ENCODE measurements around the gene FCGR3A.
"Not testable (repeated sequence)": the region's sequence is repeated elsewhere in the genome, so short reads cannot be mapped to it uniquely, and the experiment has no call there.

The FCGR3A gene

GRCh38 chr1:161549652-161550051 lies at the start of gene FCGR3A:
FCGR3A (minus strand) TSS chr1:161549818; CDS start chr1:161549736, 82 bp downstream.
- no peak for DNase-seq (ENCODE audit: low read depth in 2 of 2)

GRCh38 chr1:161597077-161597476 lies 47.5 kb upstream of the FCGR3A start:
- not testable (repeated sequence) for DNase-seq (ENCODE audit: low read depth in 2 of 2)

- DNase-seq (ENCODE audit: low read depth in 2 of 2) = not testable (repeated sequence)
These were observed 46.0 kb upstream of the FCGR3A start for GRCh38 chr1:161595583-161595982.

- DNase-seq (ENCODE audit: low read depth in 2 of 2) = not testable (repeated sequence)
These were observed 45.6 kb upstream of the FCGR3A start for GRCh38 chr1:161595173-161595572.

- not testable (repeated sequence) for DNase-seq (ENCODE audit: low read depth in 2 of 2)
These were observed 44.8 kb upstream of the FCGR3A start for GRCh38 chr1:161594269-161594984.

GRCh38 chr1:161593092-161593755 lies 43.6 kb upstream of the FCGR3A start:
- DNase-seq (ENCODE audit: low read depth in 2 of 2) = not testable (repeated sequence)

- not testable (repeated sequence) for DNase-seq (ENCODE audit: low read depth in 2 of 2)
These were observed 43.0 kb upstream of the FCGR3A start for GRCh38 chr1:161592586-161592985.

GRCh38 chr1:161589920-161590319 lies 40.3 kb upstream of the FCGR3A start:
- not testable (repeated sequence) for DNase-seq (ENCODE audit: low read depth in 2 of 2)

GRCh38 chr1:161589365-161589764 lies 39.7 kb upstream of the FCGR3A start:
- DNase-seq (ENCODE audit: low read depth in 2 of 2) = not testable (repeated sequence)

GRCh38 chr1:161588596-161588995 lies 39.0 kb upstream of the FCGR3A start:
- DNase-seq (ENCODE audit: low read depth in 2 of 2) = not testable (repeated sequence)

GRCh38 chr1:161582882-161583281 lies 33.3 kb upstream of the FCGR3A start:
- DNase-seq (ENCODE audit: low read depth in 2 of 2) = not testable (repeated sequence)

GRCh38 chr1:161580879-161581537 lies 31.4 kb upstream of the FCGR3A start:
- not testable (repeated sequence) for DNase-seq (ENCODE audit: low read depth in 2 of 2)

- not testable (repeated sequence) for DNase-seq (ENCODE audit: low read depth in 2 of 2)
These were observed 30.4 kb upstream of the FCGR3A start for GRCh38 chr1:161579856-161580507.

- DNase-seq (ENCODE audit: low read depth in 2 of 2) = not testable (repeated sequence)
These were observed 27.1 kb upstream of the FCGR3A start for GRCh38 chr1:161576676-161577075.

GRCh38 chr1:161571703-161572102 lies 22.1 kb upstream of the FCGR3A start:
- not testable (repeated sequence) for DNase-seq (ENCODE audit: low read depth in 2 of 2)

- DNase-seq (ENCODE audit: low read depth in 2 of 2) = not testable (repeated sequence)
These were observed 17.0 kb upstream of the FCGR3A start for GRCh38 chr1:161566602-161566960.

- DNase-seq (ENCODE audit: low read depth in 2 of 2) = not testable (repeated sequence)
These were observed 13.9 kb upstream of the FCGR3A start for GRCh38 chr1:161563522-161563921.

GRCh38 chr1:161562441-161562840 lies 12.8 kb upstream of the FCGR3A start:
- DNase-seq (ENCODE audit: low read depth in 2 of 2) = not testable (repeated sequence)

GRCh38 chr1:161560960-161561715 lies 11.5 kb upstream of the FCGR3A start:
- not testable (repeated sequence) for DNase-seq (ENCODE audit: low read depth in 2 of 2)

- DNase-seq (ENCODE audit: low read depth in 2 of 2) = not testable (repeated sequence)
These were observed 8.2 kb upstream of the FCGR3A start for GRCh38 chr1:161557506-161558450.

Data from stimulated activated CD4-positive, alpha-beta T cell treated with anti-CD3 and anti-CD28 coated beads, Interleukin-1b, Interleukin-23, amount 100 ng/mL, for 4 hours (primary cell).